HCT116 (cell line): ENCODE measurements around the gene PACRG. TPM values are rescaled to one million over a fixed set of nuclear protein-coding genes. Genes with fewer than 3 reads are reported as not detected.

Experiments
- ATAC-seq: fragments of 200-7000 bp; cut with Tn5 transposase; 2 replicates; pipeline ENCODE4 v1.9.1; 2020; ENCODE audit warnings: mild to moderate bottlenecking, moderate library complexity
- BruUV-seq: library from RNA; stranded (reverse); fragments of 400-500 nt; replicated peaks from 2 replicates; lab custom pipeline; 2021; lab: Mats Ljungman, UMichigan
- CTCF ChIA-PET: fragments of 300-600 bp; sonication (Branson Sonifier 250); formaldehyde crosslinking; loops from one replicate; lab custom pipeline; 2021; ENCODE audit warnings: antibody characterized with exemption; lab: Charles Lee
- POLR2A ChIA-PET: fragments of 300-600, 350-600 bp; sonication (Branson Sonifier 250); formaldehyde crosslinking; loops from one replicate; lab custom pipeline; 2021; ENCODE audit warnings: antibody characterized with exemption; lab: Charles Lee
- RAD21 ChIA-PET, 2 experiments: fragments of 300-600 bp; sonication (Branson Sonifier 250); formaldehyde crosslinking; loops; one replicate each; lab custom pipeline; 2023; ENCODE audit warnings: low total read pairs in 2 of 2; ENCODE audit not compliant: uncharacterized antibody in 2 of 2, unreplicated experiment in 2 of 2, low non-redundant PET in 1 of 2; lab: Charles Lee
- DNase-seq: peaks from one replicate; pipeline ENCODE4 v3.0.0-alpha.2; 2010; ENCODE audit warnings: low read depth, low spot score
- H2AFZ ChIP-seq: fragments of 200-600 bp; shearing (Covaris generic), sonication (generic); 2 replicates; pipeline ENCODE4 v1.6.1; 2017; ENCODE audit warnings: low read depth, mixed run types, mixed read lengths, antibody characterized with exemption, low read length; ENCODE audit not compliant: poor library complexity, severe bottlenecking
- H3K27ac ChIP-seq: 2 replicates; pipeline ENCODE4 v1.5.1; 2012; ENCODE audit warnings: low read depth, low read length
- H3K27me3 ChIP-seq: fragments of 200-600 bp; sonication (generic); 2 replicates; pipeline ENCODE4 v1.6.1; 2016; ENCODE audit warnings: mixed run types, low read length, mixed read lengths; ENCODE audit not compliant: insufficient read depth
- H3K36me3 ChIP-seq, 2 experiments: fragments of 200-500 bp in 1 of 2; fragments of 200-600 bp in 1 of 2; sonication (Bioruptor generic) in 1 of 2; sonication (generic) in 1 of 2; 2 replicates each; pipeline versions ENCODE4 v1.5.1 to v1.6.1; 2014 to 2016; ENCODE audit warnings: low read length in 2 of 2, inconsistent platforms in 1 of 2, mixed read lengths in 1 of 2, mixed run types in 1 of 2; ENCODE audit not compliant: insufficient read depth in 2 of 2, control insufficient read depth in 1 of 2
- H3K4me1 ChIP-seq, 2 experiments: fragments of 200-600 bp in 1 of 2; sonication (generic) in 1 of 2; 2 replicates each; pipeline versions ENCODE4 v1.5.1 to v1.6.1; 2012 to 2017; ENCODE audit warnings: low read length in 2 of 2, inconsistent platforms in 1 of 2, mild to moderate bottlenecking in 1 of 2, mixed read lengths in 1 of 2, mixed run types in 1 of 2, moderate library complexity in 1 of 2; ENCODE audit not compliant: insufficient read depth in 2 of 2, control insufficient read depth in 1 of 2
- H3K4me2 ChIP-seq: fragments of 200-600 bp; sonication (generic); 2 replicates; pipeline ENCODE4 v1.6.1; 2017; ENCODE audit warnings: mixed run types, low read length, mixed read lengths
- H3K4me3 ChIP-seq, 2 experiments: fragments of 200-600 bp in 1 of 2; sonication (generic) in 1 of 2; replicated peaks in 1 of 2; 2 replicates each; pipeline ENCODE4 v1.5.1; 2011 to 2016; ENCODE audit warnings: low read length in 2 of 2, control low read depth in 1 of 2, low read depth in 1 of 2, mild to moderate bottlenecking in 1 of 2, mixed read lengths in 1 of 2, mixed run types in 1 of 2
- H3K79me2 ChIP-seq: fragments of 200-600 bp; sonication (generic); 2 replicates; pipeline ENCODE4 v1.6.1; 2017; ENCODE audit warnings: mild to moderate bottlenecking, mixed run types, low read length, moderate library complexity, mixed read lengths; ENCODE audit not compliant: insufficient read depth
- H3K9ac ChIP-seq: fragments of 200-600 bp; sonication (generic); 2 replicates; pipeline ENCODE4 v1.6.1; 2016; ENCODE audit warnings: low read length, mixed read lengths
- H3K9me2 ChIP-seq: fragments of 200-600 bp; sonication (generic), shearing (Covaris generic); 2 replicates; pipeline ENCODE4 v1.6.1; 2017; ENCODE audit warnings: mixed run types, mild to moderate bottlenecking, moderate library complexity; ENCODE audit not compliant: insufficient read depth
- H3K9me3 ChIP-seq, 2 experiments: fragments of 200-500 bp in 1 of 2; fragments of 200-600 bp in 1 of 2; sonication (Bioruptor generic) in 1 of 2; sonication (generic) in 1 of 2; 2 replicates each; pipeline ENCODE4 v1.6.1; 2014 to 2017; ENCODE audit warnings: low read length in 2 of 2, mixed read lengths in 2 of 2, inconsistent platforms in 1 of 2, low read depth in 1 of 2, mild to moderate bottlenecking in 1 of 2, mixed run types in 1 of 2, moderate library complexity in 1 of 2; ENCODE audit not compliant: control insufficient read depth in 1 of 2, insufficient read depth in 1 of 2
- H4K20me1 ChIP-seq: fragments of 200-600 bp; sonication (generic), shearing (Covaris generic); 2 replicates; pipeline ENCODE4 v1.6.1; 2017; ENCODE audit warnings: mixed run types, mild to moderate bottlenecking, moderate library complexity; ENCODE audit not compliant: insufficient read depth
- ATF3 ChIP-seq: IDR thresholded peaks from 2 replicates; pipeline ENCODE4 v1.6.1; 2012
- CBX3 ChIP-seq: IDR thresholded peaks from 2 replicates; pipeline ENCODE4 v1.6.1; 2012; ENCODE audit warnings: low read depth
- CEBPB ChIP-seq: IDR thresholded peaks from 2 replicates; pipeline ENCODE4 v1.6.1; 2012; ENCODE audit warnings: low read depth
- EGR1 ChIP-seq: IDR thresholded peaks from 2 replicates; pipeline ENCODE4 v1.6.1; 2012; ENCODE audit warnings: low read depth
- ELF1 ChIP-seq: IDR thresholded peaks from 2 replicates; pipeline ENCODE4 v1.6.1; 2012; ENCODE audit warnings: low read depth, borderline replicate concordance
- EZH2 ChIP-seq: fragments of 200-600 bp; sonication (generic); IDR thresholded peaks from 2 replicates; pipeline ENCODE4 v1.6.1; 2017; ENCODE audit warnings: antibody characterized with exemption, mixed run types
- EZH2phosphoT487 ChIP-seq: fragments of 200-600 bp; IDR thresholded peaks from 2 replicates; pipeline ENCODE4 v1.6.1; 2018; ENCODE audit warnings: antibody characterized with exemption, borderline replicate concordance
- FOSL1 ChIP-seq: IDR thresholded peaks from 2 replicates; pipeline ENCODE4 v1.6.1; 2012; ENCODE audit warnings: low read depth
- JUND ChIP-seq: IDR thresholded peaks from 2 replicates; pipeline ENCODE4 v1.6.1; 2012
- MAX ChIP-seq: IDR thresholded peaks from 2 replicates; pipeline ENCODE4 v1.6.1; 2012
- POLR2A ChIP-seq: IDR thresholded peaks from 2 replicates; pipeline ENCODE4 v1.7.0; 2011; ENCODE audit warnings: borderline replicate concordance; ENCODE audit not compliant: insufficient read depth, insufficient read length; ENCODE audit errors: extremely low read depth
- RAD21 ChIP-seq: IDR thresholded peaks from 2 replicates; pipeline ENCODE4 v1.6.1; 2012; ENCODE audit warnings: low read depth, mild to moderate bottlenecking
- REST ChIP-seq: IDR thresholded peaks from 2 replicates; pipeline ENCODE4 v1.6.1; 2012; ENCODE audit warnings: low read depth
- SP1 ChIP-seq: IDR thresholded peaks from 2 replicates; pipeline ENCODE4 v1.6.1; 2012; ENCODE audit warnings: low read depth
- SRF ChIP-seq: IDR thresholded peaks from 2 replicates; pipeline ENCODE4 v1.6.1; 2012; ENCODE audit warnings: low read depth
- TCF7L2 ChIP-seq: IDR thresholded peaks from 2 replicates; pipeline ENCODE4 v1.7.0; 2011; ENCODE audit warnings: borderline replicate concordance, inconsistent platforms; ENCODE audit not compliant: insufficient read depth, insufficient read length; ENCODE audit errors: extremely low read depth
- YY1 ChIP-seq: IDR thresholded peaks from 2 replicates; pipeline ENCODE4 v1.6.1; 2011; ENCODE audit warnings: low read length, low read depth, moderate library complexity, mild to moderate bottlenecking; ENCODE audit not compliant: insufficient replicate concordance; ENCODE audit errors: extremely low read depth
- ZBTB33 ChIP-seq: IDR thresholded peaks from 2 replicates; pipeline ENCODE4 v1.6.1; 2011; ENCODE audit warnings: mild to moderate bottlenecking, low read length, moderate library complexity; ENCODE audit not compliant: insufficient replicate concordance; ENCODE audit errors: extremely low read depth
- ZNF274 ChIP-seq: fragments of 200-500 bp; sonication (Bioruptor generic); IDR thresholded peaks from 2 replicates; pipeline ENCODE4 v1.6.1; 2014; ENCODE audit warnings: mild to moderate bottlenecking, low read depth, low read length, inconsistent platforms
- intact Hi-C: fragments of 100-400 bp; cut with micrococcal nuclease; formaldehyde crosslinking; loops from 2 replicates; pipeline ENCODE4 v1.10.0; 2022
- total RNA-seq: library from RNA; stranded (reverse); gene quantifications from one replicate; pipeline ENCODE4 v1.2.1, GENCODE V29; 2021; ENCODE audit not compliant: unreplicated experiment

The PACRG gene
- total RNA-seq, 1 experiment from 2014 or later = 0.71 TPM

- H3K4me1 ChIP-seq = no peaks in the 10 kb centered on the region
- H2AFZ ChIP-seq = no peak overlapping the region
- H3K9me3 ChIP-seq = no peaks in the 10 kb centered on the region
- DNase-seq (no peak), ATAC-seq (no peak)
- POLR2A ChIA-PET = no interaction called here
- H3K9ac ChIP-seq = no peak overlapping the region
- H3K27ac ChIP-seq = no peak overlapping the region
- no peaks in the 10 kb centered on the region for H4K20me1 ChIP-seq
- BruUV-seq = no TSS peak
- no peak overlapping the region for H3K4me3 ChIP-seq
- TF ChIP-seq SP1 (no peak), TCF7L2 (no peak), MAX (no peak), JUND (no peak), FOSL1 (no peak), ATF3 (no peak), ZBTB33 (no peak), YY1 (no peak), ELF1 (no peak), POLR2A (no peak), SRF (no peak), CEBPB (no peak), EZH2phosphoT487 (no peak), CBX3 (no peak), ZNF274 (no peak), REST (no peak), RAD21 (no peak), EGR1 (no peak), EZH2 (no peak)
- intact Hi-C loops = no loop called here
- CTCF ChIA-PET = no interaction called here
- no peak overlapping the region for H3K4me2 ChIP-seq
- H3K9me2 ChIP-seq = no peaks in the 10 kb centered on the region
- RAD21 ChIA-PET = no interaction called here
- H3K36me3 ChIP-seq = no peaks in the 10 kb centered on the region
- no peaks in the 10 kb centered on the region for H3K27me3 ChIP-seq
- no peaks in the 10 kb centered on the region for H3K79me2 ChIP-seq
These were observed 559.9 kb downstream of the PACRG start for GRCh38 chr6:163287626-163288025.
